HG03135 (cell line): ENCODE data around the gene NDUFAF2.
A peak's percentile ranks its signal among the peaks of the same experiment; 100 is the strongest.

Experiments
- ATAC-seq: cut with Tn5 transposase; IDR thresholded peaks from one replicate; pipeline ENCODE4 v1.9.1; 2021; ENCODE audit warnings: mild to moderate bottlenecking, moderate library complexity; ENCODE audit not compliant: unreplicated experiment

Gene NDUFAF2

GRCh38 chr5:61114441-61114840, 169.4 kb downstream of the NDUFAF2 start:
- ATAC-seq: no peak

- no peak for ATAC-seq
Observed at GRCh38 chr5:61115968-61116367, 171.0 kb downstream of the NDUFAF2 start.

- ATAC-seq: no peak
Observed at GRCh38 chr5:61119066-61119465, 174.1 kb downstream of the NDUFAF2 start.

- ATAC-seq: no peak
Observed at GRCh38 chr5:61120534-61120933, 175.5 kb downstream of the NDUFAF2 start.

- no peak for ATAC-seq
Observed at GRCh38 chr5:61123145-61123544, 178.1 kb downstream of the NDUFAF2 start.

- no peak for ATAC-seq
Observed at GRCh38 chr5:61130289-61130688, 185.3 kb downstream of the NDUFAF2 start.

- ATAC-seq: no peak
Observed at GRCh38 chr5:61132559-61132958, 187.6 kb downstream of the NDUFAF2 start.

GRCh38 chr5:61137835-61138234, 192.8 kb downstream of the NDUFAF2 start:
- ATAC-seq: no peak

- no peak for ATAC-seq
Observed at GRCh38 chr5:61139094-61139873, 194.3 kb downstream of the NDUFAF2 start.

GRCh38 chr5:61139931-61140330, 194.9 kb downstream of the NDUFAF2 start:
- no peak for ATAC-seq

- no peak for ATAC-seq
Observed at GRCh38 chr5:61141801-61142200, 196.8 kb downstream of the NDUFAF2 start.

- no peak for ATAC-seq
Observed at GRCh38 chr5:61142391-61142790, 197.4 kb downstream of the NDUFAF2 start.

GRCh38 chr5:61142811-61143210, 197.8 kb downstream of the NDUFAF2 start:
- no peak for ATAC-seq

GRCh38 chr5:61148515-61148914, 203.5 kb downstream of the NDUFAF2 start:
- ATAC-seq: no peak

GRCh38 chr5:61151893-61152292, 206.9 kb downstream of the NDUFAF2 start:
- ATAC-seq: no peak

GRCh38 chr5:61159070-61159469, 214.1 kb downstream of the NDUFAF2 start:
- ATAC-seq: no peak

- no peak for ATAC-seq
Observed at GRCh38 chr5:61159836-61160235, 214.8 kb downstream of the NDUFAF2 start.

- no peak for ATAC-seq
Observed at GRCh38 chr5:61160497-61160896, 215.5 kb downstream of the NDUFAF2 start.

GRCh38 chr5:61162010-61162831, 217.2 kb downstream of the NDUFAF2 start, which contains the start of gene SMIM15:
Gene SMIM15 (minus strand): TSS chr5:61162468. CDS start chr5:61160171, 2,297 bp downstream.
- peak; percentile 98 for ATAC-seq

- ATAC-seq: no peak
Observed at GRCh38 chr5:61162832-61163567, 218.0 kb downstream of the NDUFAF2 start.

GRCh38 chr5:61163905-61164304, 218.9 kb downstream of the NDUFAF2 start:
- ATAC-seq: no peak
